Central memory CD8-positive, alpha-beta T cell (primary cell): ENCODE measurements around the gene PLTP.

Experiments
- ATAC-seq: fragments of 150-1000 bp; cut with Tn5 transposase; replicated peaks from 2 replicates; pipeline ENCODE4 v1.10.0; 2022; ENCODE audit warnings: mild to moderate bottlenecking, moderate FRiP score, moderate number of reproducible peaks; ENCODE audit not compliant: poor library complexity, severe bottlenecking; ENCODE audit errors: extremely low read depth
- DNase-seq, 2 donors: peaks; one replicate each; pipeline ENCODE4 v3.0.0; 2021; ENCODE audit warnings: low spot score in 2 of 2
- H3K27ac Mint-ChIP-seq: one replicate; pipeline ENCODE4 v1.8.0; 2022; ENCODE audit warnings: low read depth, mild to moderate bottlenecking, moderate library complexity, mixed read lengths
- H3K27me3 Mint-ChIP-seq: one replicate; pipeline ENCODE4 v1.8.0; 2022; ENCODE audit warnings: mixed read lengths
- H3K36me3 Mint-ChIP-seq: one replicate; pipeline ENCODE4 v1.8.0; 2022; ENCODE audit warnings: mild to moderate bottlenecking, moderate library complexity, mixed read lengths; ENCODE audit not compliant: insufficient read depth
- H3K4me1 Mint-ChIP-seq: one replicate; pipeline ENCODE4 v1.8.0; 2022; ENCODE audit warnings: mixed read lengths
- H3K4me3 Mint-ChIP-seq: one replicate; pipeline ENCODE4 v1.8.0; 2022; ENCODE audit warnings: mild to moderate bottlenecking, moderate library complexity, mixed read lengths
- H3K9me3 Mint-ChIP-seq: one replicate; pipeline ENCODE4 v1.8.0; 2022; ENCODE audit warnings: mixed read lengths

Gene PLTP

DNA sequence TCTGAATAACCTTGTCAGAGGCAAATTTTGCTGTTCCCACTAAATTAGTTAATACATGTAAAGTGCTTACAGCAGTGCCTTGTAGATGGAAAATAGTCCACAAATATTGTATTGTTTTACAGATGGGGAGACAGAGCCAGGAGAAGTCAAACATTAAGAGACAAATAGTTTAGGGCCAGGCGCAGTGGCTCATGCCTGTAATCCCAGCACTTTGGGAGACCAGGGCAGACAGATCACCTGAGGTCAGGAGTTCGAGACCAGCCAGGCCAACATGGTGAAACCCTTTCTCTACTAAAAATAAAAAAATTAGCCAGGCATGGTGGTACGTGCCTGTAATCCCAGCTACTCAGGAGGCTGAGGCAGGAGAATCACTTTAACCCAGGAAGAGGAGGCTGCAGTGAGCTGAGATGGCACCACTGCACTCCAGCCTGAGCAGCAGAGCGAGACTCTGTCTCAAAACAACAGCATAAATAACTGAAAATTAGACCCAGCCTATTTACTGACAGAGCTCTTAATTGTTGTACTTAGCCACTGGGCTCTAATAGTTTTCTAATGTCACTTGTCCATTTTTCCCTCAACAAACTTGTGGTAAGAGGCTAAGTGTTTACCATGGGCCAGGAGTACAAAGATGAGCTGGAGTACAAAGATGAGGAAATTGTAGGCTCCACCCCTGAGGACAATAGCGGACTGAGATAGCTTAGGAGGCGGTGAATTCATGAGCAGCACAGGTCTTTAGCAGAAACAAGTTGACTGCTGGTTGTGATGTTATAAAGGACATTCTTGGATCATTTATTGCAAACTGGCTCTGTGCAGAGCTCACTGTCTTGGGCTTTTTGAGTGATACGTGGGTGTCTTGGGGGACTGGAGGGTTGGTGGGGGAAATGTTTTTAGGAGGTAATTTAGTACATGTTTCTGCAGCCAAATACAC, 48.1 kb downstream of the PLTP start:
- Mint-ChIP-seq H3K4me1 (peaks cover 8% of the 10 kb centered on the region), H3K27me3 (no peaks in the 10 kb centered on the region), H3K36me3 (peaks cover 3% of the 10 kb centered on the region), H3K9me3 (no peaks in the 10 kb centered on the region), H3K4me3 (no peak overlapping the region), H3K27ac (no peak overlapping the region)
- no peak for ATAC-seq
- DNase-seq: no peak

- Mint-ChIP-seq H3K27ac (no peak overlapping the region), H3K36me3 (peaks cover 12% of the 10 kb centered on the region), H3K4me3 (no peak overlapping the region), H3K27me3 (no peaks in the 10 kb centered on the region), H3K9me3 (no peaks in the 10 kb centered on the region), H3K4me1 (peaks cover 25% of the 10 kb centered on the region)
- no peak for ATAC-seq
- DNase-seq: no peak
Observed at GRCh38 chr20:45861221-45862075, 50.5 kb downstream of the PLTP start.

DNA sequence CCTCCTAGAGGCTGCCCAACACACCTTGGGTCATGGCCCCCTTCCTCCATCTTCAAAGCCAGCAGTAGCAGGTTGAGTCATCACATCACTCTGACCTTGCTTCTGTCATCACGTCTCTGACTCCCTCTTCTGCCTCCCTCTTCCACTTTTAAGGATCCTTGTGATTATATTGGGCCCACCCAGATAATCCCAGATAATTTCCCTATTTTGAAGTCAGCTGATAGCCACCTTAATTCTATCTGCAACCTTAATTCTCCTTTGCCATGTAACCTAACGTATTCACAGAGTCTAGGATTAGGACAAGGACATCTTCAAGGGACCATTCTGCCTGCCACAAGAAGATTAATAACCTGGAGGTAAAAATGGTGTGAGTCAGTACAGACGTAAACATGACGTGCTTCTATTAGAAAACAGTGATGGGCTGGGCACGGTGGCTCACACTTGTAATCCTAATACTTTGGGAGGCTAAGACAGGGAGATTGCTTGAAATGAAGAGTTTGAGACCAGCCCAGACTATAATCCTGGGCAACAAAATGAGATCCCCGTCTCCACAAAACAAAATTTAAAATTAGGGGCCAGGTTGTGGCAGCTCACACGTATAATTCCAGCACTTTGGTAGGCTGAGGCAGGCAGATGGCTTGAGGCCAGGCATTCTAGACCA, 51.3 kb downstream of the PLTP start:
- no peak for ATAC-seq

DNA sequence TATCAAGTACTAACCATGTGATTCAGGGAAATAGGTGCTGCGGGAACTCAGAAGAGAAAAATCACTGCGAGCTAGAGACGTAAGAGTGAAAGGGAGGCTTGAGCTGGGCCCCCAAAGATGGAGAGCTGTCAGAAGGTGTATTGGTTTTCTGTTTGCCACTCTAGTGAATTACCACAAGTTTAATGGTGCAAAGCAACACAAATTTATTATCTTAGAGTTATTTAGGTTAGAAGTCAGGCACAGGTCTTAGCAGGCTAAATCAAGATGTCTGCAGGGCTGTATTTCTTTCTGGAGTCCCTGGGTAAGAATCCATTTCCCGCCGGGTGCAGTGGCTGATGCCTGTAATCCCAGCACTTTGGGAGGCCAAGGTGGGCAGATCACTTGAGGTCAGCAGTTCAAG, 52.0 kb downstream of the PLTP start:
- no peak for ATAC-seq
- H3K36me3 Mint-ChIP-seq: peaks cover 12% of the 10 kb centered on the region
- no peaks in the 10 kb centered on the region for H3K9me3 Mint-ChIP-seq
- H3K27ac Mint-ChIP-seq: no peak overlapping the region
- no peak for DNase-seq
- H3K4me3 Mint-ChIP-seq: no peak overlapping the region
- H3K4me1 Mint-ChIP-seq: peaks cover 32% of the 10 kb centered on the region
- H3K27me3 Mint-ChIP-seq: no peaks in the 10 kb centered on the region

More for the DNA sequence above, 51.3 kb downstream of the PLTP start:
- Mint-ChIP-seq H3K4me3 (no peak overlapping the region), H3K9me3 (no peaks in the 10 kb centered on the region), H3K36me3 (peaks cover 12% of the 10 kb centered on the region), H3K4me1 (peaks cover 32% of the 10 kb centered on the region), H3K27ac (no peak overlapping the region), H3K27me3 (no peaks in the 10 kb centered on the region)
- no peak for DNase-seq

GRCh38 chr20:45857882-45858216, 54.1 kb downstream of the PLTP start:
- Mint-ChIP-seq H3K27ac (peak overlapping the region; percentile 96), H3K4me1 (peaks cover 38% of the 10 kb centered on the region), H3K36me3 (peaks cover 14% of the 10 kb centered on the region), H3K27me3 (no peaks in the 10 kb centered on the region), H3K4me3 (peak overlapping the region; percentile 98), H3K9me3 (no peaks in the 10 kb centered on the region)
- ATAC-seq (peak; percentile 24), DNase-seq (no peak)

DNA sequence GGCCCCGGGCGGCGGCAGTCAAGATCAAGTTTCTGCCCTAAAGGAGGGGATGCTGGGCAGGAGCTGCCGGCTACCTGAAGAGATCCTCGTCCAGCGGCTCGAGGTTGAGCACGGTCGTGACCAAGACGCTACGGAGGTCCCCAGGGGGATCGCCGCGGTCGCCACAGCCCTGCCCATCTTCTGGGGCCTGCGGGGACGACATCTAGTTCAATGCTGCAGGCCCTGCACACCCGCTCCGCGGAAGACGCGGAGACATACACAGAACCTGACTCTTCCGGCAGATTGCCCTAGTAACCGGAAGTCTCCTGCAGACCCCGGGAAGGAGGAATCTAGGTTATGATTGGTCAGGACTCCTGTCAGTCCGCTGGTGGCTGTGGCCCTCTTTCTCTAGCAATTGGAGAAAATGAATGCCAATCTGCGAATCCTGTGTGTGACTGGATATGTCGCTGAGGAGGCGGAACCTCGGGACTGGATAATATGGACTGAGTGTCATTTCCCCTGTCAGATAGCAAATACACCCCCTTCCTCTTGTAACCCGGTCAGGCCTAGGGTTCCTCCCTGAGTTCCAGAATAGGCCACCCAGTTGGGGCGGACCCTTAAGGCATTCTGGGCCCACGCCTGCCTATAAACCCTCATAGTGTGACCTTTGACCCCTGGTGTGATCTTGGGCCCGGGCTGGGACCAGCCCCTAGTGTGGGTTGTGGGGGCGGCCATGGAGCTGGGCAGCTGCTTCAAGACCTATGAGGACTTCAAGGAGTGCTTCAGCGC, 54.7 kb downstream of the PLTP start, which contains the start of the genes ACOT8 and ZSWIM3:
ACOT8 (minus strand) TSS at position 279 of the 768 bp plus-strand sequence; CDS start at position 202, 77 bp downstream.
ZSWIM3 (plus strand) TSS at position 501 of the 768 bp plus-strand sequence; CDS start at position 713, 212 bp downstream.
- peak; percentile 98 for ATAC-seq
- no peaks in the 10 kb centered on the region for H3K27me3 Mint-ChIP-seq
- no peaks in the 10 kb centered on the region for H3K9me3 Mint-ChIP-seq
- peak within 1 kb of the TSS; percentile 98 for H3K4me3 Mint-ChIP-seq
- H3K4me1 Mint-ChIP-seq: peaks cover 38% of the 10 kb centered on the region
- peak within 1 kb of the TSS; percentile 96 for H3K27ac Mint-ChIP-seq
- peak; percentile 75 to 96 for DNase-seq
- peaks cover 12% of the 10 kb centered on the region for H3K36me3 Mint-ChIP-seq

- ATAC-seq: no peak
- Mint-ChIP-seq H3K9me3 (no peaks in the 10 kb centered on the region), H3K4me3 (no peak overlapping the region), H3K27me3 (no peaks in the 10 kb centered on the region), H3K27ac (no peak overlapping the region), H3K4me1 (peaks cover 34% of the 10 kb centered on the region), H3K36me3 (peaks cover 27% of the 10 kb centered on the region)
- DNase-seq: no peak
Observed at GRCh38 chr20:45853484-45853883, 58.5 kb downstream of the PLTP start.

GRCh38 chr20:45852326-45852725, 59.6 kb downstream of the PLTP start:
- Mint-ChIP-seq H3K9me3 (no peaks in the 10 kb centered on the region), H3K4me3 (no peak overlapping the region), H3K27me3 (no peaks in the 10 kb centered on the region), H3K27ac (no peak overlapping the region), H3K4me1 (peaks cover 25% of the 10 kb centered on the region), H3K36me3 (peaks cover 27% of the 10 kb centered on the region)
- no peak for ATAC-seq
- DNase-seq: no peak

DNA sequence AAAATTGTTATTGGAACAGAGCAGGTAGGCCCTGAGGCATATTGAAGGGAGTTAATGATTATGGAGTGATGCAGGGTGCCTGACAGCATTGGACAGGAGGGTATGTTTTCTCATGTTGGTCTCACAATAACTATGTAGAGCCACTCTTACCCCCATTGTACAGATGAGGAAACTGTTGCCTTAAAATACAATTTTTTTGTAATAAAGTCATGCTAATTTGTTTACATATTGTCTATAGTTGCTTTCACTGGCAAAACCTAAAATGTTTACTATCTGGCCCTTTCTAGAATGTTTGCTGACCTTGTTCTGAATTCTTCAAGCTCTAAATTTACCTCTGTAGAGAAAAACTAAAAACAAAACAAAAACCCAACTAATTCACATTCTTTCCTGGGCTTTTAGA, 60.5 kb downstream of the PLTP start:
- no peak for ATAC-seq

DNA sequence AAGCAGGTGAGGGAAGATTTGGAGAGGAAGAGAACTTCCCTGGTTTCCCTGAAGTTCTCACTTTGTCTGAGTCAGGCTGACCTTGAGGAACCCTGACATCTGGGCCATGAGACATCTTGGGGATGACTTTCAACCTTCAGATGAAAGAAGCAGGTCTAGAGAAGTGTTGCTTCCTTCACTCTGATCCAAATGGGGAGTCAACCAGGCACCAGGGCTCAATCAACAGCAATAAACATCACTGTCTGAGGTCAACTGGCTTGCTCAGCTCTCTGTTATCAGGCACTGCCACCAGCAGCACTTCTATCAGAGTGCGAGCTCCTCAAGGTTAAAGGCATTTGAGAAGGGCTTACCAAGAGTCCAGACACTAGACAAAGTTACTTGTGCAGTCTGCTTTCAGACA, 61.0 kb downstream of the PLTP start:
- H3K27ac Mint-ChIP-seq: no peak overlapping the region
- no peaks in the 10 kb centered on the region for H3K9me3 Mint-ChIP-seq
- H3K4me1 Mint-ChIP-seq: peaks cover 15% of the 10 kb centered on the region
- H3K27me3 Mint-ChIP-seq: no peaks in the 10 kb centered on the region
- no peak overlapping the region for H3K4me3 Mint-ChIP-seq
- no peak for ATAC-seq
- DNase-seq: no peak
- H3K36me3 Mint-ChIP-seq: peaks cover 30% of the 10 kb centered on the region

More for the DNA sequence above, 60.5 kb downstream of the PLTP start:
- Mint-ChIP-seq H3K27me3 (no peaks in the 10 kb centered on the region), H3K4me3 (no peak overlapping the region), H3K36me3 (peaks cover 25% of the 10 kb centered on the region), H3K4me1 (peaks cover 20% of the 10 kb centered on the region), H3K27ac (no peak overlapping the region), H3K9me3 (no peaks in the 10 kb centered on the region)
- no peak for DNase-seq

DNA sequence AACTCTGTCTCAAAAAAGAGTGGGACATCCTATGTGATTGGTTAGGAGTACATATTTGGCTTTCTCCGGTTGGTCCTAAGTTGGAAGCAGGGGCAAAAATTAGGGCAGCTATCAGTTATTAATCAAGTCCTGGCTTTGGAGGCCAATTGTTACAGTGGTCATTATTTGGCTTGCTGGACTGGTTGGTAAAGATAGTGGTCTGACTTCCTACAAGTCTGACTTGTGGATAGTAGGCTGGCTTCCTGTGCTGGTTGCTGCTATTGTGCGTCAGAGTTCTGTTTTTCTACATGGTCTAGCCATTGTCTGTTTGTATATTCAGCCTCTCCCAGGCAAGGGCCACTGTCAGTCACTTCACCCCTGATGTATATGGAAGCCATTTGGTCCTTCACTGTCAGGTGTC, 61.7 kb downstream of the PLTP start:
- H3K36me3 Mint-ChIP-seq: peaks cover 34% of the 10 kb centered on the region
- no peaks in the 10 kb centered on the region for H3K27me3 Mint-ChIP-seq
- no peak overlapping the region for H3K27ac Mint-ChIP-seq
- no peaks in the 10 kb centered on the region for H3K9me3 Mint-ChIP-seq
- no peak for DNase-seq
- no peak overlapping the region for H3K4me3 Mint-ChIP-seq
- H3K4me1 Mint-ChIP-seq: peaks cover 13% of the 10 kb centered on the region
- no peak for ATAC-seq
